GM21825 (cell line): ENCODE results near the gene LAMA1.

ENCODE experiments used
- ATAC-seq: cut with Tn5 transposase; IDR thresholded peaks from one replicate; pipeline ENCODE4 v1.9.1; 2021; ENCODE audit warnings: mild to moderate bottlenecking, moderate library complexity; ENCODE audit not compliant: unreplicated experiment

LAMA1 gene

GRCh38 chr18:7000484-7001096, 117.0 kb downstream of the LAMA1 start:
- no peak for ATAC-seq

- no peak for ATAC-seq
Measured at GRCh38 chr18:6997808-6998207, 119.8 kb downstream of the LAMA1 start.

- no peak for ATAC-seq
Measured at GRCh38 chr18:6994771-6995430, 122.7 kb downstream of the LAMA1 start.

GRCh38 chr18:6994056-6994770, 123.4 kb downstream of the LAMA1 start:
- no peak for ATAC-seq

- no peak for ATAC-seq
Measured at GRCh38 chr18:6992761-6993160, 124.8 kb downstream of the LAMA1 start.

GRCh38 chr18:6983366-6983765, 134.2 kb downstream of the LAMA1 start:
- no peak for ATAC-seq

- ATAC-seq = no peak
Measured at GRCh38 chr18:6982398-6982797, 135.2 kb downstream of the LAMA1 start.

GRCh38 chr18:6980363-6980762, 137.2 kb downstream of the LAMA1 start:
- no peak for ATAC-seq

- ATAC-seq = no peak
Measured at GRCh38 chr18:6979954-6980353, 137.6 kb downstream of the LAMA1 start.

GRCh38 chr18:6976935-6977334, 140.7 kb downstream of the LAMA1 start:
- no peak for ATAC-seq

- no peak for ATAC-seq
Measured at GRCh38 chr18:6975084-6975483, 142.5 kb downstream of the LAMA1 start.

GRCh38 chr18:6971823-6972478, 145.6 kb downstream of the LAMA1 start:
- no peak for ATAC-seq

GRCh38 chr18:6963452-6964097, 154.0 kb downstream of the LAMA1 start:
- ATAC-seq = no peak

- ATAC-seq = no peak
Measured at GRCh38 chr18:6962571-6963451, 154.8 kb downstream of the LAMA1 start.

- no peak for ATAC-seq
Measured at GRCh38 chr18:6961331-6961730, 156.3 kb downstream of the LAMA1 start.

- ATAC-seq = no peak
Measured at GRCh38 chr18:6960656-6961055, 156.9 kb downstream of the LAMA1 start.

- ATAC-seq = no peak
Measured at GRCh38 chr18:6960124-6960523, 157.5 kb downstream of the LAMA1 start.

GRCh38 chr18:6959110-6959509, 158.5 kb downstream of the LAMA1 start:
- ATAC-seq = no peak

GRCh38 chr18:6956999-6957398, 160.6 kb downstream of the LAMA1 start:
- no peak for ATAC-seq

GRCh38 chr18:6956495-6956894, 161.1 kb downstream of the LAMA1 start:
- ATAC-seq = no peak
